ENCODE results near the gene CASKIN1. TPM values are rescaled to one million over a fixed set of nuclear protein-coding genes. Genes with fewer than 3 reads are reported as not detected.
"Not testable (repeated sequence)": the region's sequence is repeated elsewhere in the genome, so short reads cannot be mapped to it uniquely, and the experiment has no call there.

CASKIN1 gene
- polyA plus RNA-seq, 1 donor (not counting 4 experiments of a cell fraction or from before 2014, with no cell fraction given), result 0.04 TPM

- Histone ChIP-seq H3K27me3 (ENCODE audit: control insufficient read depth, extremely low read depth, insufficient read depth, low read length) (no peaks in the 10 kb centered on the region), H3K79me2 (ENCODE audit: control insufficient read depth, insufficient read depth, low read length) (no peaks in the 10 kb centered on the region), H3K27ac (ENCODE audit: control insufficient read depth, insufficient read depth, low read length) (no peak overlapping the region), H3K4me1 (ENCODE audit: control insufficient read depth, extremely low read depth, insufficient read depth, low read length) (peaks cover 3% of the 10 kb centered on the region), H4K20me1 (ENCODE audit: control insufficient read depth, extremely low read depth, insufficient read depth, low read length) (no peaks in the 10 kb centered on the region), H3K4me2 (ENCODE audit: control insufficient read depth, extremely low read depth, insufficient read depth, low read depth, low read length) (no peak overlapping the region), H3K9me3 (ENCODE audit: control insufficient read depth, low read depth, low read length) (no peaks in the 10 kb centered on the region), H3K9ac (ENCODE audit: control insufficient read depth, extremely low read depth, insufficient read depth, low read length) (no peak overlapping the region), H3K4me3 (ENCODE audit: control insufficient read depth in 2 of 3, extremely low read depth in 1 of 3, insufficient read depth in 2 of 3, low read depth in 1 of 3, low read length in 3 of 3) (no peak overlapping the region), H2AFZ (ENCODE audit: control insufficient read depth, low read length) (no peak overlapping the region), H3K9me1 (ENCODE audit: control insufficient read depth, extremely low read depth, insufficient read depth, low read length) (no peaks in the 10 kb centered on the region), H3K36me3 (ENCODE audit: control insufficient read depth in 2 of 2, extremely low read depth in 1 of 2, insufficient read depth in 2 of 2, low read length in 2 of 2) (no peaks in the 10 kb centered on the region)
- DNase-seq (ENCODE audit: low read depth, low spot score) (no peak), FAIRE-seq (no peak)
- dilution Hi-C loops (cut with MboI; ENCODE audit: extremely low pct_ligation_motif_present, low sequenced_read_pairs), result no loop called here
- TF ChIP-seq EZH2 (IDR thresholded peaks at IDR 0.05; ENCODE audit: low read length) (no peak), CTCF (optimal IDR thresholded peaks at IDR 0.05 in 1 of 3, IDR thresholded peaks at IDR 0.05 in 1 of 3, conservative IDR thresholded peaks at IDR 0.05 in 1 of 3; ENCODE audit: extremely low read depth in 1 of 3, insufficient read depth in 2 of 3, low read length in 3 of 3) (no peak)
Observed at GRCh38 chr16:2142942-2143877, 53.2 kb downstream of the CASKIN1 start.

- DNase-seq (ENCODE audit: low read depth, low spot score), result peak; percentile 68
- H3K9me1 ChIP-seq (ENCODE audit: control insufficient read depth, extremely low read depth, insufficient read depth, low read length); H3K27me3 ChIP-seq (ENCODE audit: control insufficient read depth, extremely low read depth, insufficient read depth, low read length); H3K4me1 ChIP-seq (ENCODE audit: control insufficient read depth, extremely low read depth, insufficient read depth, low read length); dilution Hi-C loops (cut with MboI; ENCODE audit: extremely low pct_ligation_motif_present, low sequenced_read_pairs); H3K36me3 ChIP-seq (ENCODE audit: control insufficient read depth in 2 of 2, extremely low read depth in 1 of 2, insufficient read depth in 2 of 2, low read length in 2 of 2); H3K79me2 ChIP-seq (ENCODE audit: control insufficient read depth, insufficient read depth, low read length); FAIRE-seq; H3K9me3 ChIP-seq (ENCODE audit: control insufficient read depth, low read depth, low read length); H4K20me1 ChIP-seq (ENCODE audit: control insufficient read depth, extremely low read depth, insufficient read depth, low read length); H3K27ac ChIP-seq (ENCODE audit: control insufficient read depth, insufficient read depth, low read length): not testable (repeated sequence)
- Histone ChIP-seq H3K4me3 (ENCODE audit: control insufficient read depth in 2 of 3, extremely low read depth in 1 of 3, insufficient read depth in 2 of 3, low read depth in 1 of 3, low read length in 3 of 3) (peak within 1 kb of the TSS; percentile 48 to 51 (median 49)), H2AFZ (ENCODE audit: control insufficient read depth, low read length) (peak within 1 kb of the TSS; percentile 70), H3K9ac (ENCODE audit: control insufficient read depth, extremely low read depth, insufficient read depth, low read length) (peak within 1 kb of the TSS; percentile 15), H3K4me2 (ENCODE audit: control insufficient read depth, extremely low read depth, insufficient read depth, low read depth, low read length) (peak within 1 kb of the TSS; percentile 58)
Observed at GRCh38 chr16:2135770-2136490, 60.5 kb downstream of the CASKIN1 start, which contains the start of gene PKD1. Gene PKD1 (minus strand): TSS chr16:2135898. CDS start chr16:2135689, 209 bp downstream.

GRCh38 chr16:2135071-2135470 lies 61.3 kb downstream of the CASKIN1 start:
- Histone ChIP-seq H3K79me2 (ENCODE audit: control insufficient read depth, insufficient read depth, low read length) (peaks cover 12% of the 10 kb centered on the region), H3K9ac (ENCODE audit: control insufficient read depth, extremely low read depth, insufficient read depth, low read length) (peak overlapping the region; percentile 15), H3K4me3 (ENCODE audit: control insufficient read depth in 2 of 3, extremely low read depth in 1 of 3, insufficient read depth in 2 of 3, low read depth in 1 of 3, low read length in 3 of 3) (peak overlapping the region; percentile 48 to 51 (median 49))
- FAIRE-seq; H3K9me3 ChIP-seq (ENCODE audit: control insufficient read depth, low read depth, low read length); H3K36me3 ChIP-seq (ENCODE audit: control insufficient read depth in 2 of 2, extremely low read depth in 1 of 2, insufficient read depth in 2 of 2, low read length in 2 of 2); H3K9me1 ChIP-seq (ENCODE audit: control insufficient read depth, extremely low read depth, insufficient read depth, low read length); H3K27me3 ChIP-seq (ENCODE audit: control insufficient read depth, extremely low read depth, insufficient read depth, low read length); H2AFZ ChIP-seq (ENCODE audit: control insufficient read depth, low read length); H4K20me1 ChIP-seq (ENCODE audit: control insufficient read depth, extremely low read depth, insufficient read depth, low read length); H3K4me1 ChIP-seq (ENCODE audit: control insufficient read depth, extremely low read depth, insufficient read depth, low read length); dilution Hi-C loops (cut with MboI; ENCODE audit: extremely low pct_ligation_motif_present, low sequenced_read_pairs); H3K27ac ChIP-seq (ENCODE audit: control insufficient read depth, insufficient read depth, low read length); DNase-seq (ENCODE audit: low read depth, low spot score); H3K4me2 ChIP-seq (ENCODE audit: control insufficient read depth, extremely low read depth, insufficient read depth, low read depth, low read length): not testable (repeated sequence)

- H3K9me1 ChIP-seq (ENCODE audit: control insufficient read depth, extremely low read depth, insufficient read depth, low read length); H4K20me1 ChIP-seq (ENCODE audit: control insufficient read depth, extremely low read depth, insufficient read depth, low read length); H3K9ac ChIP-seq (ENCODE audit: control insufficient read depth, extremely low read depth, insufficient read depth, low read length); H3K9me3 ChIP-seq (ENCODE audit: control insufficient read depth, low read depth, low read length); H3K27me3 ChIP-seq (ENCODE audit: control insufficient read depth, extremely low read depth, insufficient read depth, low read length); H3K4me1 ChIP-seq (ENCODE audit: control insufficient read depth, extremely low read depth, insufficient read depth, low read length); H3K36me3 ChIP-seq (ENCODE audit: control insufficient read depth in 2 of 2, extremely low read depth in 1 of 2, insufficient read depth in 2 of 2, low read length in 2 of 2); H3K27ac ChIP-seq (ENCODE audit: control insufficient read depth, insufficient read depth, low read length); FAIRE-seq; DNase-seq (ENCODE audit: low read depth, low spot score); dilution Hi-C loops (cut with MboI; ENCODE audit: extremely low pct_ligation_motif_present, low sequenced_read_pairs); H2AFZ ChIP-seq (ENCODE audit: control insufficient read depth, low read length): not testable (repeated sequence)
- Histone ChIP-seq H3K79me2 (ENCODE audit: control insufficient read depth, insufficient read depth, low read length) (peaks cover 12% of the 10 kb centered on the region), H3K4me2 (ENCODE audit: control insufficient read depth, extremely low read depth, insufficient read depth, low read depth, low read length) (peak overlapping the region; percentile 16), H3K4me3 (ENCODE audit: control insufficient read depth in 2 of 3, extremely low read depth in 1 of 3, insufficient read depth in 2 of 3, low read depth in 1 of 3, low read length in 3 of 3) (peak overlapping the region in 1 of 3 experiments; percentile 8)
Observed at GRCh38 chr16:2133797-2134196, 62.6 kb downstream of the CASKIN1 start.

Measured in keratinocyte (primary cell).